Naive thymus-derived CD4-positive, alpha-beta T cell (primary cell): ENCODE data around the gene ADCYAP1R1. TPM values are rescaled to one million over a fixed set of nuclear protein-coding genes. Genes with fewer than 3 reads are reported as not detected.

Source experiments
- ATAC-seq: fragments of 150-1000 bp; cut with Tn5 transposase; 2 replicates; pipeline ENCODE4 v1.10.0; 2021; ENCODE audit warnings: mild to moderate bottlenecking, moderate library complexity
- CTCF ChIA-PET: fragments of 350-600 bp; sonication (Branson Sonifier 250); formaldehyde crosslinking; loops from one replicate; lab custom pipeline; 2021; ENCODE audit warnings: antibody characterized with exemption; lab: Charles Lee
- POLR2A ChIA-PET: fragments of 350-600 bp; sonication (Branson Sonifier 250); formaldehyde crosslinking; loops from one replicate; lab custom pipeline; 2021; ENCODE audit warnings: antibody characterized with exemption, inconsistent platforms; lab: Charles Lee
- DNase-seq, 9 donors: peaks; one replicate each; pipeline versions ENCODE4 v3.0.0 to v3.0.0-alpha.2; 2020 to 2022; ENCODE audit warnings: mixed read lengths in 1 of 9
- H3K27ac ChIP-seq: one replicate; pipeline ENCODE4 v1.7.0; 2013; ENCODE audit warnings: mild to moderate bottlenecking, low read depth, low read length, moderate library complexity
- H3K27me3 ChIP-seq, 2 donors: one replicate each; pipeline ENCODE4 v1.7.0; 2013; ENCODE audit warnings: low read length in 2 of 2, mild to moderate bottlenecking in 2 of 2, moderate library complexity in 2 of 2; ENCODE audit not compliant: control insufficient read depth in 2 of 2, insufficient read depth in 2 of 2
- H3K36me3 ChIP-seq, 3 experiments: 1 replicate in 2 of 3; 2 replicates in 1 of 3; pipeline ENCODE4 v1.7.0; 2013; ENCODE audit warnings: low read length in 3 of 3, mild to moderate bottlenecking in 3 of 3, moderate library complexity in 1 of 3; ENCODE audit not compliant: insufficient read depth in 3 of 3, control insufficient read depth in 2 of 3
- H3K4me1 ChIP-seq, 2 donors: one replicate each; pipeline ENCODE4 v1.7.0; 2013; ENCODE audit warnings: low read length in 2 of 2, mild to moderate bottlenecking in 2 of 2, moderate library complexity in 1 of 2; ENCODE audit not compliant: control insufficient read depth in 2 of 2, insufficient read depth in 2 of 2
- H3K4me3 ChIP-seq: 2 replicates; pipeline ENCODE4 v1.7.0; 2013; ENCODE audit warnings: mild to moderate bottlenecking, low read length
- H3K9me3 ChIP-seq, 3 experiments: 1 replicate in 2 of 3; 2 replicates in 1 of 3; pipeline ENCODE4 v1.7.0; 2013; ENCODE audit warnings: low read length in 3 of 3; ENCODE audit not compliant: control insufficient read depth in 2 of 3
- H3K27ac Mint-ChIP-seq, 9 donors: one replicate each; pipeline ENCODE4 v1.8.0; 2020 to 2022; ENCODE audit warnings: mixed read lengths in 9 of 9, mild to moderate bottlenecking in 8 of 9, moderate library complexity in 5 of 9, inconsistent platforms in 2 of 9
- H3K27me3 Mint-ChIP-seq, 5 donors: one replicate each; pipeline ENCODE4 v1.8.0; 2021 to 2022; ENCODE audit warnings: mixed read lengths in 5 of 5, mild to moderate bottlenecking in 1 of 5
- H3K36me3 Mint-ChIP-seq, 5 donors: one replicate each; pipeline ENCODE4 v1.8.0; 2020 to 2022; ENCODE audit warnings: mixed read lengths in 5 of 5, mild to moderate bottlenecking in 3 of 5, inconsistent platforms in 1 of 5
- H3K4me1 Mint-ChIP-seq, 7 donors: one replicate each; pipeline ENCODE4 v1.8.0; 2020 to 2022; ENCODE audit warnings: mixed read lengths in 7 of 7, mild to moderate bottlenecking in 3 of 7, inconsistent platforms in 1 of 7
- H3K4me3 Mint-ChIP-seq, 10 donors: one replicate each; pipeline ENCODE4 v1.8.0; 2020 to 2022; ENCODE audit warnings: mild to moderate bottlenecking in 10 of 10, mixed read lengths in 10 of 10, moderate library complexity in 6 of 10, inconsistent platforms in 2 of 10
- H3K9me3 Mint-ChIP-seq, 11 donors: one replicate each; pipeline ENCODE4 v1.8.0; 2020 to 2022; ENCODE audit warnings: mixed read lengths in 11 of 11, mild to moderate bottlenecking in 4 of 11, inconsistent platforms in 1 of 11, moderate library complexity in 1 of 11
- intact Hi-C, 2 donors: fragments of 100-400 bp; cut with micrococcal nuclease; formaldehyde crosslinking; loops; one replicate each; pipeline ENCODE4 v1.15.1; 2023
- polyA plus RNA-seq, 2 donors: library from polyadenylated mRNA; unstranded; fragments of 300-500 nt; fragmentation: Illumina TruSeq; gene quantifications; one replicate each; pipeline ENCODE4 v1.2.3, GENCODE V29; 2021
- total RNA-seq, 6 experiments: library from RNA in 5 of 6; stranded (reverse) in 5 of 6; gene quantifications; 1 replicate in 5 of 6; 2 replicates in 1 of 6; pipeline ENCODE4 v1.2.3 and lab custom pipeline; 2021 to 2026

ADCYAP1R1 gene
- total and polyA plus RNA-seq, 7 experiments from 2014 or later = not detected

- H3K4me3 Mint-ChIP-seq = no peak overlapping the region
- ChIA-PET CTCF (no interaction called here), POLR2A (no interaction called here)
- H3K27ac Mint-ChIP-seq = no peak overlapping the region
- H3K9me3 Mint-ChIP-seq = peaks cover 0 to 4% (median 0%) of the 10 kb centered on the region in 11 donors
- DNase-seq (no peak), ATAC-seq (no peak)
- Histone ChIP-seq H3K4me1 (no peaks in the 10 kb centered on the region), H3K27me3 (no peaks in the 10 kb centered on the region), H3K36me3 (no peaks in the 10 kb centered on the region), H3K27ac (no peak overlapping the region), H3K4me3 (no peak overlapping the region), H3K9me3 (no peaks in the 10 kb centered on the region)
- intact Hi-C loops = no loop called here
- H3K36me3 Mint-ChIP-seq = no peaks in the 10 kb centered on the region
- peaks cover 3 to 19% (median 5%) of the 10 kb centered on the region in 5 donors for H3K27me3 Mint-ChIP-seq
- no peaks in the 10 kb centered on the region for H3K4me1 Mint-ChIP-seq
Observed at GRCh38 chr7:31092606-31093005, 40.5 kb downstream of the ADCYAP1R1 start.

- peaks cover 0 to 4% (median 0%) of the 10 kb centered on the region in 11 donors for H3K9me3 Mint-ChIP-seq
- no peaks in the 10 kb centered on the region for H3K36me3 Mint-ChIP-seq
- Histone ChIP-seq H3K4me1 (no peaks in the 10 kb centered on the region), H3K9me3 (no peaks in the 10 kb centered on the region), H3K27me3 (no peaks in the 10 kb centered on the region), H3K27ac (no peak overlapping the region), H3K36me3 (no peaks in the 10 kb centered on the region), H3K4me3 (no peak overlapping the region)
- CTCF ChIA-PET = no interaction called here
- no peak overlapping the region for H3K27ac Mint-ChIP-seq
- intact Hi-C loops = no loop called here
- POLR2A ChIA-PET = no interaction called here
- no peak for ATAC-seq
- H3K4me1 Mint-ChIP-seq = no peaks in the 10 kb centered on the region
- no peak overlapping the region for H3K4me3 Mint-ChIP-seq
- peaks cover 3 to 19% (median 5%) of the 10 kb centered on the region in 5 donors for H3K27me3 Mint-ChIP-seq
- no peak for DNase-seq
Observed at GRCh38 chr7:31093282-31093681, 41.2 kb downstream of the ADCYAP1R1 start.

GRCh38 chr7:31094271-31094670 is 42.2 kb downstream of the ADCYAP1R1 start:
- Histone ChIP-seq H3K27me3 (no peaks in the 10 kb centered on the region), H3K9me3 (no peaks in the 10 kb centered on the region), H3K4me3 (no peak overlapping the region), H3K27ac (no peak overlapping the region), H3K4me1 (no peaks in the 10 kb centered on the region), H3K36me3 (no peaks in the 10 kb centered on the region)
- Mint-ChIP-seq H3K4me1 (no peaks in the 10 kb centered on the region), H3K27ac (no peak overlapping the region), H3K27me3 (peaks cover 3 to 19% (median 5%) of the 10 kb centered on the region in 5 donors), H3K4me3 (no peak overlapping the region), H3K9me3 (peaks cover 0 to 4% (median 0%) of the 10 kb centered on the region in 11 donors), H3K36me3 (no peaks in the 10 kb centered on the region)
- ChIA-PET POLR2A (no interaction called here), CTCF (no interaction called here)
- DNase-seq (no peak), ATAC-seq (no peak)
- intact Hi-C loops = no loop called here

- Mint-ChIP-seq H3K4me3 (no peak overlapping the region), H3K36me3 (no peaks in the 10 kb centered on the region), H3K27me3 (peaks cover 3 to 19% (median 5%) of the 10 kb centered on the region in 5 donors), H3K27ac (no peak overlapping the region), H3K9me3 (peaks cover 0 to 5% (median 0%) of the 10 kb centered on the region in 11 donors), H3K4me1 (no peaks in the 10 kb centered on the region)
- no peaks in the 10 kb centered on the region for H3K27me3 ChIP-seq
- no peaks in the 10 kb centered on the region for H3K9me3 ChIP-seq
- POLR2A ChIA-PET = no interaction called here
- no peaks in the 10 kb centered on the region for H3K36me3 ChIP-seq
- DNase-seq = no peak
- no peak overlapping the region for H3K4me3 ChIP-seq
- CTCF ChIA-PET = no interaction called here
- intact Hi-C loops = no loop called here
- H3K27ac ChIP-seq = no peak overlapping the region
- ATAC-seq = no peak
- no peaks in the 10 kb centered on the region for H3K4me1 ChIP-seq
Observed at GRCh38 chr7:31095286-31096197, 43.4 kb downstream of the ADCYAP1R1 start.

- Mint-ChIP-seq H3K4me3 (no peak overlapping the region), H3K27me3 (peaks cover 3 to 19% (median 5%) of the 10 kb centered on the region in 5 donors), H3K36me3 (no peaks in the 10 kb centered on the region), H3K27ac (no peak overlapping the region), H3K9me3 (peaks cover 0 to 4% (median 0%) of the 10 kb centered on the region in 11 donors), H3K4me1 (no peaks in the 10 kb centered on the region)
- H3K27me3 ChIP-seq = no peaks in the 10 kb centered on the region
- CTCF ChIA-PET = no interaction called here
- intact Hi-C loops = no loop called here
- no peaks in the 10 kb centered on the region for H3K9me3 ChIP-seq
- no peaks in the 10 kb centered on the region for H3K36me3 ChIP-seq
- POLR2A ChIA-PET = no interaction called here
- H3K4me1 ChIP-seq = no peaks in the 10 kb centered on the region
- H3K4me3 ChIP-seq = no peak overlapping the region
- ATAC-seq (no peak), DNase-seq (no peak)
- H3K27ac ChIP-seq = no peak overlapping the region
Observed at GRCh38 chr7:31096198-31096876, 44.2 kb downstream of the ADCYAP1R1 start.

- Histone ChIP-seq H3K27ac (no peak overlapping the region), H3K4me3 (no peak overlapping the region), H3K4me1 (no peaks in the 10 kb centered on the region), H3K36me3 (no peaks in the 10 kb centered on the region), H3K27me3 (no peaks in the 10 kb centered on the region), H3K9me3 (no peaks in the 10 kb centered on the region)
- CTCF ChIA-PET = no interaction called here
- Mint-ChIP-seq H3K27me3 (peaks cover 2 to 19% (median 5%) of the 10 kb centered on the region in 5 donors), H3K4me3 (no peak overlapping the region), H3K27ac (no peak overlapping the region), H3K9me3 (peaks cover 0 to 4% (median 0%) of the 10 kb centered on the region in 11 donors), H3K4me1 (no peaks in the 10 kb centered on the region), H3K36me3 (no peaks in the 10 kb centered on the region)
- intact Hi-C loops = no loop called here
- ATAC-seq (no peak), DNase-seq (no peak)
- POLR2A ChIA-PET = no interaction called here
Observed at GRCh38 chr7:31096877-31097258, 44.8 kb downstream of the ADCYAP1R1 start.
